ENCODE results near the gene NENF. TPM values are rescaled to one million over a fixed set of nuclear protein-coding genes. Genes with fewer than 3 reads are reported as not detected.

Gene NENF
- polyA plus RNA-seq, 4 donors, result 17.7 to 62.6 (median 40.0) TPM

GRCh38 chr1:212401838-212402582, 30.7 kb upstream of the NENF start:
- 78 to 81% (median 80%) methylated on average over 7 of the region's 7 CpGs for WGBS, 3 donors
- no peak for FAIRE-seq
- DNase-seq, result no peak

GRCh38 chr1:212402666-212403321, 29.9 kb upstream of the NENF start:
- no peak overlapping the region for H3K4me3 ChIP-seq (ENCODE audit: low read depth in 1 of 3, low read length in 3 of 3)
- 66 to 85% (median 78%) methylated on average over 7 of the region's 7 CpGs for WGBS, 3 donors
- no peaks in the 10 kb centered on the region for H3K4me1 ChIP-seq (ENCODE audit: control insufficient read depth in 3 of 3, insufficient read depth in 2 of 3, low read depth in 1 of 3, low read length in 2 of 3)
- peaks cover 0 to 5% of the 10 kb centered on the region in 2 donors for H3K9me3 ChIP-seq (ENCODE audit: control insufficient read depth in 2 of 2, insufficient read depth in 1 of 2, low read depth in 1 of 2, low read length in 1 of 2)
- DNase-seq (no peak), FAIRE-seq (no peak)
- H3K36me3 ChIP-seq (ENCODE audit: control insufficient read depth in 3 of 3, insufficient read depth in 2 of 3, low read depth in 1 of 3, low read length in 3 of 3), result peaks cover 0 to 12% (median 0%) of the 10 kb centered on the region in 3 donors
- no peak overlapping the region for H3K27ac ChIP-seq (ENCODE audit: low read depth in 1 of 3, low read length in 2 of 3)
- no peaks in the 10 kb centered on the region for H3K27me3 ChIP-seq (ENCODE audit: control insufficient read depth in 3 of 3, insufficient read depth in 3 of 3, low read length in 3 of 3)

More at GRCh38 chr1:212401838-212402582, 30.7 kb upstream of the NENF start:
- H3K27me3 ChIP-seq (ENCODE audit: control insufficient read depth in 3 of 3, insufficient read depth in 3 of 3, low read length in 3 of 3), result no peaks in the 10 kb centered on the region
- peaks cover 0 to 5% of the 10 kb centered on the region in 2 donors for H3K9me3 ChIP-seq (ENCODE audit: control insufficient read depth in 2 of 2, insufficient read depth in 1 of 2, low read depth in 1 of 2, low read length in 1 of 2)
- no peak overlapping the region for H3K4me3 ChIP-seq (ENCODE audit: low read depth in 1 of 3, low read length in 3 of 3)
- H3K36me3 ChIP-seq (ENCODE audit: control insufficient read depth in 3 of 3, insufficient read depth in 2 of 3, low read depth in 1 of 3, low read length in 3 of 3), result peaks cover 0 to 10% (median 0%) of the 10 kb centered on the region in 3 donors
- H3K27ac ChIP-seq (ENCODE audit: low read depth in 1 of 3, low read length in 2 of 3), result no peak overlapping the region
- H3K4me1 ChIP-seq (ENCODE audit: control insufficient read depth in 3 of 3, insufficient read depth in 2 of 3, low read depth in 1 of 3, low read length in 2 of 3), result no peaks in the 10 kb centered on the region

GRCh38 chr1:212410231-212410820, 22.4 kb upstream of the NENF start:
- FAIRE-seq (no peak), DNase-seq (peak; percentile 37 to 42)
- no peak overlapping the region for H3K27ac ChIP-seq (ENCODE audit: low read depth in 1 of 3, low read length in 2 of 3)
- peaks cover 0 to 9% (median 0%) of the 10 kb centered on the region in 3 donors for H3K4me1 ChIP-seq (ENCODE audit: control insufficient read depth in 3 of 3, insufficient read depth in 2 of 3, low read depth in 1 of 3, low read length in 2 of 3)
- H3K36me3 ChIP-seq (ENCODE audit: control insufficient read depth in 3 of 3, insufficient read depth in 2 of 3, low read depth in 1 of 3, low read length in 3 of 3), result peaks cover 0 to 21% (median 3%) of the 10 kb centered on the region in 3 donors
- 40 to 80% (median 67%) methylated on average over 8 of the region's 8 CpGs for WGBS, 3 donors
- no peak overlapping the region for H3K4me3 ChIP-seq (ENCODE audit: low read depth in 1 of 3, low read length in 3 of 3)
- H3K9me3 ChIP-seq (ENCODE audit: control insufficient read depth in 2 of 2, insufficient read depth in 1 of 2, low read depth in 1 of 2, low read length in 1 of 2), result peaks cover 0 to 5% of the 10 kb centered on the region in 2 donors
- peaks cover 0 to 6% (median 0%) of the 10 kb centered on the region in 3 donors for H3K27me3 ChIP-seq (ENCODE audit: control insufficient read depth in 3 of 3, insufficient read depth in 3 of 3, low read length in 3 of 3)

GRCh38 chr1:212412374-212412773, 20.3 kb upstream of the NENF start:
- Histone ChIP-seq H3K36me3 (ENCODE audit: control insufficient read depth in 3 of 3, insufficient read depth in 2 of 3, low read depth in 1 of 3, low read length in 3 of 3) (peaks cover 0 to 15% (median 3%) of the 10 kb centered on the region in 3 donors), H3K27me3 (ENCODE audit: control insufficient read depth in 3 of 3, insufficient read depth in 3 of 3, low read length in 3 of 3) (peaks cover 0 to 6% (median 0%) of the 10 kb centered on the region in 3 donors), H3K4me1 (ENCODE audit: control insufficient read depth in 3 of 3, insufficient read depth in 2 of 3, low read depth in 1 of 3, low read length in 2 of 3) (peaks cover 0 to 9% (median 0%) of the 10 kb centered on the region in 3 donors), H3K27ac (ENCODE audit: low read depth in 1 of 3, low read length in 2 of 3) (no peak overlapping the region), H3K9me3 (ENCODE audit: control insufficient read depth in 2 of 2, insufficient read depth in 1 of 2, low read depth in 1 of 2, low read length in 1 of 2) (no peaks in the 10 kb centered on the region), H3K4me3 (ENCODE audit: low read depth in 1 of 3, low read length in 3 of 3) (no peak overlapping the region)
- no peak for FAIRE-seq
- no peak for DNase-seq
- 82 to 98% (median 96%) methylated on average over 3 of the region's 3 CpGs for WGBS, 3 donors

GRCh38 chr1:212413902-212414327, 18.8 kb upstream of the NENF start:
- FAIRE-seq (no peak), DNase-seq (no peak)
- H3K36me3 ChIP-seq (ENCODE audit: control insufficient read depth in 3 of 3, insufficient read depth in 2 of 3, low read depth in 1 of 3, low read length in 3 of 3), result peaks cover 0 to 9% (median 3%) of the 10 kb centered on the region in 3 donors
- peaks cover 0 to 6% (median 0%) of the 10 kb centered on the region in 3 donors for H3K27me3 ChIP-seq (ENCODE audit: control insufficient read depth in 3 of 3, insufficient read depth in 3 of 3, low read length in 3 of 3)
- H3K4me1 ChIP-seq (ENCODE audit: control insufficient read depth in 3 of 3, insufficient read depth in 2 of 3, low read depth in 1 of 3, low read length in 2 of 3), result peaks cover 0 to 12% (median 0%) of the 10 kb centered on the region in 3 donors
- WGBS, 3 donors, result 16 to 20% (median 17%) methylated on average over 21 of the region's 21 CpGs
- no peaks in the 10 kb centered on the region for H3K9me3 ChIP-seq (ENCODE audit: control insufficient read depth in 2 of 2, insufficient read depth in 1 of 2, low read depth in 1 of 2, low read length in 1 of 2)
- peak overlapping the region; percentile 68 to 91 (median 69) for H3K4me3 ChIP-seq (ENCODE audit: low read depth in 1 of 3, low read length in 3 of 3)
- no peak overlapping the region for H3K27ac ChIP-seq (ENCODE audit: low read depth in 1 of 3, low read length in 2 of 3)

GRCh38 chr1:212414328-212415106, 18.2 kb upstream of the NENF start, which contains the start of gene PACC1:
Gene PACC1, minus strand, starts transcription at chr1:212414886. Its CDS starts 129 bp downstream, at chr1:212414757.
- H3K27ac ChIP-seq (ENCODE audit: low read depth in 1 of 3, low read length in 2 of 3), result peak within 1 kb of the TSS in 2 of 3 donors; percentile 5 to 64
- H3K4me1 ChIP-seq (ENCODE audit: control insufficient read depth in 3 of 3, insufficient read depth in 2 of 3, low read depth in 1 of 3, low read length in 2 of 3), result peaks cover 0 to 12% (median 0%) of the 10 kb centered on the region in 3 donors
- peak; percentile 84 to 94 for DNase-seq
- peaks cover 0 to 6% (median 0%) of the 10 kb centered on the region in 3 donors for H3K27me3 ChIP-seq (ENCODE audit: control insufficient read depth in 3 of 3, insufficient read depth in 3 of 3, low read length in 3 of 3)
- WGBS, 3 donors, result 0 to 1% (median 1%) methylated on average over 54 to 74 of the region's 74 CpGs
- H3K9me3 ChIP-seq (ENCODE audit: control insufficient read depth in 2 of 2, insufficient read depth in 1 of 2, low read depth in 1 of 2, low read length in 1 of 2), result no peaks in the 10 kb centered on the region
- peaks cover 0 to 6% (median 3%) of the 10 kb centered on the region in 3 donors for H3K36me3 ChIP-seq (ENCODE audit: control insufficient read depth in 3 of 3, insufficient read depth in 2 of 3, low read depth in 1 of 3, low read length in 3 of 3)
- H3K4me3 ChIP-seq (ENCODE audit: low read depth in 1 of 3, low read length in 3 of 3), result peak within 1 kb of the TSS; percentile 68 to 91 (median 69)
- FAIRE-seq, result no peak

GRCh38 chr1:212415107-212415841, 17.4 kb upstream of the NENF start:
- WGBS, 3 donors, result 54 to 63% (median 62%) methylated on average over 13 of the region's 13 CpGs
- peaks cover 0 to 12% (median 0%) of the 10 kb centered on the region in 3 donors for H3K4me1 ChIP-seq (ENCODE audit: control insufficient read depth in 3 of 3, insufficient read depth in 2 of 3, low read depth in 1 of 3, low read length in 2 of 3)
- H3K27ac ChIP-seq (ENCODE audit: low read depth in 1 of 3, low read length in 2 of 3), result peak overlapping the region in 2 of 3 donors; percentile 5 to 18
- DNase-seq (no peak), FAIRE-seq (no peak)
- H3K27me3 ChIP-seq (ENCODE audit: control insufficient read depth in 3 of 3, insufficient read depth in 3 of 3, low read length in 3 of 3), result peaks cover 0 to 6% (median 0%) of the 10 kb centered on the region in 3 donors
- H3K9me3 ChIP-seq (ENCODE audit: control insufficient read depth in 2 of 2, insufficient read depth in 1 of 2, low read depth in 1 of 2, low read length in 1 of 2), result no peaks in the 10 kb centered on the region
- H3K4me3 ChIP-seq (ENCODE audit: low read depth in 1 of 3, low read length in 3 of 3), result peak overlapping the region in 2 of 3 donors; percentile 68 to 91
- peaks cover 0 to under 1% (median 0%) of the 10 kb centered on the region in 3 donors for H3K36me3 ChIP-seq (ENCODE audit: control insufficient read depth in 3 of 3, insufficient read depth in 2 of 3, low read depth in 1 of 3, low read length in 3 of 3)

All from small intestine (tissue), 7 donors.